HG02885 (cell line): ENCODE data around the gene HUS1.
"Not testable (repeated sequence)": the region's sequence is repeated elsewhere in the genome, so short reads cannot be mapped to it uniquely, and the experiment has no call there.

Experiments used
- ATAC-seq: cut with Tn5 transposase; IDR thresholded peaks from one replicate; pipeline ENCODE4 v1.9.1; 2021; ENCODE audit warnings: mild to moderate bottlenecking; ENCODE audit not compliant: unreplicated experiment, poor library complexity

HUS1 gene

GRCh38 chr7:47979145-47979831 lies at the start of gene HUS1:
TSS of gene HUS1 (minus strand) at chr7:47979615. CDS start at chr7:47979519, 96 bp downstream.
- ATAC-seq, result peak; percentile 99

- no peak for ATAC-seq
Measured at GRCh38 chr7:48028938-48029337, 49.5 kb upstream of the HUS1 start, which contains the start of gene SUN3. TSS of gene SUN3 (minus strand) at chr7:48029107. CDS start at chr7:48028938, 169 bp downstream.

GRCh38 chr7:48025624-48026023 lies 46.2 kb upstream of the HUS1 start:
- no peak for ATAC-seq

GRCh38 chr7:48017674-48018073 lies 38.3 kb upstream of the HUS1 start:
- no peak for ATAC-seq

GRCh38 chr7:48016641-48017040 lies 37.2 kb upstream of the HUS1 start:
- no peak for ATAC-seq

GRCh38 chr7:48011951-48012350 lies 32.5 kb upstream of the HUS1 start:
- ATAC-seq, result no peak

GRCh38 chr7:48011323-48011722 lies 31.9 kb upstream of the HUS1 start:
- peak; percentile 45 for ATAC-seq

GRCh38 chr7:48009954-48010353 lies 30.5 kb upstream of the HUS1 start:
- ATAC-seq, result no peak

- no peak for ATAC-seq
Measured at GRCh38 chr7:48009257-48009656, 29.8 kb upstream of the HUS1 start.

GRCh38 chr7:48006866-48007265 lies 27.5 kb upstream of the HUS1 start:
- ATAC-seq, result no peak

- peak; percentile 84 for ATAC-seq
Measured at GRCh38 chr7:48004638-48005037, 25.2 kb upstream of the HUS1 start.

GRCh38 chr7:48004032-48004431 lies 24.6 kb upstream of the HUS1 start:
- no peak for ATAC-seq

- not testable (repeated sequence) for ATAC-seq
Measured at GRCh38 chr7:48000164-48000563, 20.7 kb upstream of the HUS1 start.

- no peak for ATAC-seq
Measured at GRCh38 chr7:47999413-47999812, 20.0 kb upstream of the HUS1 start.

- ATAC-seq, result no peak
Measured at GRCh38 chr7:47992446-47992845, 13.0 kb upstream of the HUS1 start.

- ATAC-seq, result peak; percentile 99
Measured at GRCh38 chr7:47991741-47992311, 12.4 kb upstream of the HUS1 start.

- ATAC-seq, result no peak
Measured at GRCh38 chr7:47991270-47991669, 11.9 kb upstream of the HUS1 start.

GRCh38 chr7:47990592-47990991 lies 11.2 kb upstream of the HUS1 start:
- no peak for ATAC-seq

- ATAC-seq, result not testable (repeated sequence)
Measured at GRCh38 chr7:47989607-47990400, 10.4 kb upstream of the HUS1 start.

GRCh38 chr7:47988496-47989386 lies 9.3 kb upstream of the HUS1 start:
- no peak for ATAC-seq
